ENCODE measurements around the gene SLC8A1.

GRCh38 chr2:40325116-40325515 is 126.8 kb downstream of the SLC8A1 start:
- TF ChIP-seq CTCF (IDR thresholded peaks at IDR 0.05) (no peak), EZH2 (IDR thresholded peaks at IDR 0.05) (no peak), EZH2phosphoT487 (IDR thresholded peaks at IDR 0.05) (no peak)

Measured in neural progenitor cell (in vitro differentiated cells).